HEK293T (cell line): ENCODE measurements around the gene ITGA3.
"Not testable (repeated sequence)": the region's sequence is repeated elsewhere in the genome, so short reads cannot be mapped to it uniquely, and the experiment has no call there.

Source experiments
- CTCF ChIA-PET: fragments of 350-600 bp; formaldehyde crosslinking; extraction: SDS; loops from one replicate; lab custom pipeline; 2021; ENCODE audit warnings: antibody characterized with exemption, inconsistent platforms; lab: Yijun Ruan, JAX
- POLR2A ChIA-PET: fragments of 350-600 bp; formaldehyde crosslinking; extraction: SDS; loops from one replicate; lab custom pipeline; 2020; ENCODE audit warnings: antibody characterized with exemption, inconsistent platforms; lab: Yijun Ruan, JAX
- DNase-seq: peaks from one replicate; pipeline ENCODE4 v3.0.0; 2012; ENCODE audit warnings: mixed read lengths; ENCODE audit errors: extremely low spot score
- ARNT ChIP-seq: fragments of 450-650 bp; IDR thresholded peaks from 2 replicates; pipeline ENCODE4 v1.6.1; 2017; ENCODE audit warnings: mild to moderate bottlenecking
- BHLHE40 ChIP-seq: fragments of 450-650 bp; IDR thresholded peaks from 2 replicates; pipeline ENCODE4 v1.6.1; 2016; ENCODE audit warnings: mild to moderate bottlenecking, moderate library complexity, borderline replicate concordance
- CTBP1 ChIP-seq: fragments of 450-650 bp; IDR thresholded peaks from 2 replicates; pipeline ENCODE4 v1.6.1; 2016; ENCODE audit warnings: borderline replicate concordance
- ELF4 ChIP-seq: fragments of 450-650 bp; IDR thresholded peaks from 2 replicates; pipeline ENCODE4 v1.6.1; 2017; ENCODE audit warnings: antibody characterized with exemption
- FOXA1 ChIP-seq: fragments of 450-650 bp; IDR thresholded peaks from 2 replicates; pipeline ENCODE4 v1.6.1; 2016; ENCODE audit warnings: mild to moderate bottlenecking
- FOXK2 ChIP-seq: fragments of 450-650 bp; IDR thresholded peaks from 2 replicates; pipeline ENCODE4 v1.6.1; 2016; ENCODE audit warnings: mild to moderate bottlenecking
- FOXM1 ChIP-seq: fragments of 450-650 bp; IDR thresholded peaks from 2 replicates; pipeline ENCODE4 v1.6.1; 2017; ENCODE audit warnings: mild to moderate bottlenecking, borderline replicate concordance
- HDGF ChIP-seq: fragments of 450-650 bp; IDR thresholded peaks from 2 replicates; pipeline ENCODE4 v1.6.1; 2017; ENCODE audit warnings: antibody characterized with exemption, borderline replicate concordance
- L3MBTL2 ChIP-seq: fragments of 450-650 bp; conservative IDR thresholded peaks from 2 replicates; pipeline ENCODE4 v1.6.1; 2016; ENCODE audit warnings: mild to moderate bottlenecking
- LEF1 ChIP-seq: fragments of 450-650 bp; IDR thresholded peaks from 2 replicates; pipeline ENCODE4 v1.6.1; 2017; ENCODE audit warnings: mild to moderate bottlenecking, borderline replicate concordance
- NFRKB ChIP-seq: fragments of 450-650 bp; IDR thresholded peaks from 2 replicates; pipeline ENCODE4 v1.6.1; 2016; ENCODE audit warnings: mild to moderate bottlenecking, moderate library complexity
- PKNOX1 ChIP-seq: fragments of 450-650 bp; IDR thresholded peaks from 2 replicates; pipeline ENCODE4 v1.6.1; 2016
- SP1 ChIP-seq: fragments of 450-650 bp; IDR thresholded peaks from 2 replicates; pipeline ENCODE4 v1.6.1; 2017
- SUZ12 ChIP-seq: fragments of 450-650 bp; IDR thresholded peaks from 2 replicates; pipeline ENCODE4 v1.6.1; 2016; ENCODE audit warnings: mild to moderate bottlenecking
- TARDBP ChIP-seq: fragments of 450-650 bp; IDR thresholded peaks from 2 replicates; pipeline ENCODE4 v1.6.1; 2016
- ZNF384 ChIP-seq: fragments of 450-650 bp; IDR thresholded peaks from 2 replicates; pipeline ENCODE4 v1.6.1; 2016

Gene ITGA3

DNA sequence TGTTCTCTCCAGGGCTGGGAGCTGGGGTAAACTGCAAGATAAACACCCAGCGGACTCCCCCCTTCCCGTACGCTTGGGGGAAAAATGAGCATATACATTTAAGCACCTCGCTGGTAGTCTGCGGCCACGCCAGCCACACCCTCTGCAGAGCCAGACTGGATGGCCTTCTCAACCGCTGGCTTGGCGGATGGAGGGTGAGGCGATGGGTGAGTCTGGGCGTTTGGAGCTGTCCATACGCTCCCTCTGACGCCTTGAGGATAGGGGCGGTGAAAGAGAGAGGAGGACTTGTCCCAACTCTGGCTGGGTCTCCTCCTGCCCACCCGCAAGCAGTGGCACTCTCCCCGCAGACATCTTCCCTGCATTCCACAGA lies 1.0 kb downstream of the ITGA3 start:
- CTCF ChIA-PET: interaction anchor here (0.8 to 1.8 kb wide), 7 partner anchors 10 to 58 kb away, joined by 3 to 14 read pairs (median 4); no protein-coding TSS in a partner anchor
- TF ChIP-seq HDGF: no peak
- POLR2A ChIA-PET: interaction anchor here (0.9 to 2.1 kb wide), 6 partner anchors 8 to 95 kb away, joined by 3 to 7 read pairs (median 5); no protein-coding TSS in a partner anchor
- DNase-seq: no peak

GRCh38 chr17:50057521-50057991 lies 1.6 kb downstream of the ITGA3 start:
- DNase-seq: no peak
- TF ChIP-seq ELF4 (no peak), TARDBP (no peak), L3MBTL2 (no peak), NFRKB (no peak), SP1 (no peak), LEF1 (no peak), CTBP1 (no peak), FOXK2 (no peak), ARNT (no peak), HDGF (no peak), FOXA1 (no peak), BHLHE40 (no peak), FOXM1 (no peak), ZNF384 (no peak)
- CTCF ChIA-PET: interaction anchor here (1.0 kb wide), 1 partner anchor 37 kb away, joined by 4 read pairs; no protein-coding TSS in a partner anchor
- POLR2A ChIA-PET: interaction anchor here (2.1 kb wide), 1 partner anchor 37 kb away, joined by 7 read pairs; no protein-coding TSS in a partner anchor

DNA sequence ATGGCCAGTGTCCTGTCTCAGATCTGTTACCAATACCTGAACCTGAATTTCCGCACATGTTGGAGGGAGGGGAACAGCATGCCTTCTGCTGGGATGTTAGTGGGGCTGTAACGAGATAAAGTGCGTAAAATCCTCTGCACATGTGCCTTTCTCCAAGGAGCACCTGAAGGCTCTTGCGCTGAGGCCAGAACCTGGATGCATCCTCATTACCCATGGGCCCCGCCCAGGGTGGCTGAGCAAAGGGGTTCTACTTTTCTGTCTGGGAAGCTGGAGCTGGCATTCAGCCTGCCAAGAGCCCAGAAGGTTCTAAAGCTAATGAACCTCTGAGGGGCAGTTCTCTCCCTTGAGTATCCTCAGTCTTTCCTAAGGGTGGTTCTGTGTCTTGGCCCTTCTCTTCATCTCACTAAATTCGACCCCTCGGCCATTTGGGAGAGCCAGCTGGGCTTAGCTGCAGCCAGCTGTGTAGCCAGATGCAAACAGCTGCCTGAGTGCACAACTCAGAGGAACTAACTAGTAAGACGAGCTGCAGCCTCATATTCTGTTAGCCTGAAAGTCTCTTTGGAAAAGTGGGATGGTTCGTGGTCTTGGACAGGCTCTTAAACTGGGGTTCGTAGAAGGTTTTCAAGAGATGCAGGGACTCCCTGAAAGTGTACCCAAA lies 2.5 kb downstream of the ITGA3 start:
- POLR2A ChIA-PET: no interaction called here
- CTCF ChIA-PET: interaction anchor here (0.6 to 1.0 kb wide), 3 partner anchors 22 to 35 kb away, joined by 3 to 4 read pairs (median 3); no protein-coding TSS in a partner anchor
- no peak for DNase-seq
- TF ChIP-seq CTBP1 (no peak), ZNF384 (no peak), BHLHE40 (no peak), FOXA1 (no peak), NFRKB (no peak), HDGF (no peak), PKNOX1 (no peak), L3MBTL2 (no peak), SP1 (no peak), TARDBP (no peak), LEF1 (no peak), SUZ12 (no peak), ARNT (no peak), FOXK2 (no peak), ELF4 (no peak), FOXM1 (no peak)

DNA sequence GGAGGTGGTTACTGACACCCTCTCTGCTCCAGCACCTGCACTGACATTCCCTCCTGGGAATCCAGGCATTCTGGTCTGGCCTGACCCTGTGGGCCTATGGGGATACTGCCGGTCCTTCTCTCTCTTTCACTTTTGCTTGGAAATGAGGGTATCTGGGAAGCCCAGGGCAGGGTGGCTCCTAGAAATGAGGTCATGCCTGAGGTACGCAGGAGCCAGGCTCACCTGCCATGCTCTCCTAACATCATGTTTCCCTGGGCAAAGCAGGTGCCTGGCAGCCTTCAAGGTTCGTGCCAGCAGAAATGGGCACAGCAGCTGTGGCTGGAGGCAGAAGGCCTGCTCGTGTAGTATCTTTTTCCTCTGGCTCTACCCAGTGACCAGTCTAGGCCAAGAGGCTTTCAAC lies 3.3 kb downstream of the ITGA3 start:
- TF ChIP-seq LEF1 (no peak), FOXM1 (no peak), CTBP1 (no peak), SP1 (no peak)
- POLR2A ChIA-PET: no interaction called here
- no peak for DNase-seq
- CTCF ChIA-PET: interaction anchor here (0.8 to 1.0 kb wide), 2 partner anchors 21 to 35 kb away, joined by 3 read pairs; no protein-coding TSS in a partner anchor

DNA sequence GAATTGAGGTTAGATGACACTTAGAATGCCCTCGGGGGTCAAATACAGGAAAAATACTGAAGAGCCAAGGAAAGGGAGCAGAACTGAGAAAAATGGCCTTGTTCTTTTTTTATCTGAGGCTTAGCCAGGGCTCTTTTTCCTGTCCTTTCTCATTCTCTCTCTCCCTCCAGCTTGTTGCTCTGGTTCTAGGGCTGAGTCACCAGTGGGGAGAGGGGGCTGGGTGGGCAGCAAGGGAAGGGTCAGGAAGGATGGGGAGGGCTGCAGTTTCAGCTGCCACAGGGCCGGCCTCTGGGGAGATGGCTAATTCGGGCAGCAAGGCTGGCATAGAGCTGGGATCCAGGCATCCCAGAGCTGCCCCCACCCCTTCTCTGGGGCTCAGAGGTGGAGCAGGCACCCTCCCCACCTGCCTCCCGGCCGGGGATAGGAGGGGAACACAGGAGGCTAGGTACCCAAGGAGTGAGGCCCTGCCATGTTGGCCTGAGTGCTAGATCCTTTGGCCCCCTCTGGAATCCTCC lies 3.9 kb downstream of the ITGA3 start:
- ChIA-PET CTCF (interaction anchor here (1.5 kb wide), 1 partner anchor 33 kb away, joined by 4 read pairs; no protein-coding TSS in a partner anchor), POLR2A (interaction anchor here (1.4 kb wide), 1 partner anchor 34 kb away, joined by 3 read pairs; no protein-coding TSS in a partner anchor)
- TF ChIP-seq PKNOX1: no peak
- no peak for TF ChIP-seq BHLHE40
- TF ChIP-seq L3MBTL2: no peak
- no peak for TF ChIP-seq LEF1
- TF ChIP-seq TARDBP: no peak
- no peak for TF ChIP-seq SUZ12
- no peak for TF ChIP-seq FOXK2
- TF ChIP-seq FOXM1: no peak
- TF ChIP-seq NFRKB: no peak
- no peak for TF ChIP-seq ELF4
- TF ChIP-seq ARNT: no peak
- no peak for TF ChIP-seq ZNF384
- no peak for TF ChIP-seq SP1
- no peak for TF ChIP-seq CTBP1
- TF ChIP-seq FOXA1: no peak
- no peak for TF ChIP-seq HDGF
- DNase-seq: no peak

GRCh38 chr17:50060951-50061712 lies 5.2 kb downstream of the ITGA3 start:
- TF ChIP-seq L3MBTL2: no peak
- TF ChIP-seq ARNT: no peak
- no peak for TF ChIP-seq TARDBP
- no peak for TF ChIP-seq FOXA1
- TF ChIP-seq LEF1: no peak
- no peak for TF ChIP-seq CTBP1
- TF ChIP-seq SUZ12: no peak
- no peak for TF ChIP-seq ZNF384
- no peak for TF ChIP-seq BHLHE40
- TF ChIP-seq SP1: no peak
- no peak for TF ChIP-seq NFRKB
- no peak for TF ChIP-seq PKNOX1
- no peak for TF ChIP-seq ELF4
- no peak for TF ChIP-seq FOXM1
- TF ChIP-seq FOXK2: no peak
- no peak for TF ChIP-seq HDGF
- CTCF ChIA-PET: interaction anchor here (1.5 kb wide), 1 partner anchor 34 kb away, joined by 4 read pairs; no protein-coding TSS in a partner anchor
- POLR2A ChIA-PET: interaction anchor here (1.4 kb wide), 1 partner anchor 35 kb away, joined by 3 read pairs; no protein-coding TSS in a partner anchor
- no peak for DNase-seq

- POLR2A ChIA-PET, DNase-seq: not testable (repeated sequence)
- CTCF ChIA-PET: interaction anchor here (0.6 kb wide), 1 partner anchor 666 kb away, joined by 4 read pairs; no protein-coding TSS in a partner anchor
These were observed 5.8 kb downstream of the ITGA3 start for GRCh38 chr17:50061713-50062045.
